ENCODE results near the gene GADD45B. TPM values are rescaled to one million over a fixed set of nuclear protein-coding genes. Genes with fewer than 3 reads are reported as not detected.
A peak's percentile ranks its signal among the peaks of the same experiment; 100 is the strongest.
"Not testable (repeated sequence)": the region's sequence is repeated elsewhere in the genome, so short reads cannot be mapped to it uniquely, and the experiment has no call there.

The GADD45B gene
- total and polyA plus RNA-seq, 8 donors, result 7.5 to 73.5 (median 14.4) TPM

GRCh38 chr19:2469102-2469914 is 6.6 kb upstream of the GADD45B start:
- ATAC-seq (peak; percentile 69), DNase-seq (no peak)
- H3K27me3 ChIP-seq, result no peaks in the 10 kb centered on the region
- H3K36me3 ChIP-seq, result no peaks in the 10 kb centered on the region
- intact Hi-C loops (cut with DNase I), result no loop called here
- no peak overlapping the region for H3K4me3 ChIP-seq
- no peak for TF ChIP-seq CTCF (IDR thresholded peaks at IDR 0.05)
- H3K9me3 ChIP-seq, result no peaks in the 10 kb centered on the region
- peaks cover 0 to 7% of the 10 kb centered on the region in 2 donors for H3K4me1 ChIP-seq
- H3K27ac ChIP-seq, result no peak overlapping the region

DNA sequence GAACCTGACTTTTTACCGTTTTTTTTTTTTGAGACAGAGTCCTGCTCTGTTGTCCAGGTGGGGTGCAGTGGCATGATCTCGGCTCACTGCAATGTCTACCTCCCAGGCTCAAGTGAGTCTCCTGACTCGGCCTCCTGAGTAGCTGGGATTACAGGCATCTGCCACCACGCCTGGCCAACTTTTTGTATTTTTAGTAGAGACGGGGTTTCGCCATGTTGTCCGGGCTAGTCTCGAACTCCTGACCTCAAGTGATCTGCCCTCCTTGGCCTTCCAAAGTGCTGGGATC is 6.1 kb upstream of the GADD45B start:
- not testable (repeated sequence) for H3K27me3 ChIP-seq, H3K9me3 ChIP-seq, H3K27ac ChIP-seq, DNase-seq, ATAC-seq, H3K4me3 ChIP-seq, H3K36me3 ChIP-seq
- peaks cover 2 to 12% of the 10 kb centered on the region in 2 donors for H3K4me1 ChIP-seq
- intact Hi-C loops (cut with DNase I), result loop anchor here in 1 of 2 donors (10.0 kb wide), 2 partner anchors 105 to 135 kb away; no protein-coding TSS in a partner anchor

DNA sequence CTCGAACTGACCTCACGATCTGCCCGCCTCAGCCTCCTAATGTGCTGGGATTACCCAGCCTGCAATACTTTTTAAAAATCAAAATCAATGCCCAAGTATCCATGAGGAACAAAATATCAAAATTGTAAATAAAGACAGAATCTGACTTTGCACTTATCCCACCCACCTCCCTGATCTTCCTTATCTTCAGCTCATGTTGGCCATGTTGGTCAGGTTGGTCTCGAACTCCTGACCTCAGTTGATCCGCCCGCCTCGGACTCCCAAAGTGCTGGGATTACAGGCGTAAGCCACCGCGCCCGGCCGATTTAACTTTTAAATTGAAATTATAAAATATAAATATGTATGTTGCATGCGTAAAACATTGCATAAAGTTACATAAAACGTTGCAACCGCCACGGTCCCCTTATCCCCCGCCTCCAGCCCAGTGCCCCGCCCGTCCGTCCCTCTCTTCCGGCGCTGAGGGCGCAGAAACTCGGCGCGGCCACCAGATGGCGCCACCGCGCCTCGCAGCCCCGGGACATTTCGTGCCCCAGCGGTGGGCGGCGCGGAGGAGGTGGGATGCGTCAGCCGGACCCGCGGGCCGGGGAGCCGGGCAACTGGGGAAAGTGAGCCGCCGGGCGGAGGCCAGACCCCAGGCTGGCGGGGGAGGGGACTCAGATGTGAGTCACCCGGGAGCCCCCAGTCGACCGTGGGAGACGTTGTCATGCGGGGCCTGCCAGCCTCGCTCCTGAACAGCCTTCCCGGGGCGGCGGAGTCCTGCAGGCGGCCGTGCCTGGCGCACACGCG is 1.5 kb upstream of the GADD45B start:
- Histone ChIP-seq H3K9me3 (no peaks in the 10 kb centered on the region), H3K36me3 (peaks cover 0 to 16% of the 10 kb centered on the region in 2 donors), H3K27me3 (no peaks in the 10 kb centered on the region), H3K4me1 (peaks cover 9 to 22% of the 10 kb centered on the region in 2 donors), H3K27ac (peak overlapping the region; percentile 87 to 90), H3K4me3 (peak overlapping the region; percentile 92 to 97)
- DNase-seq, result peak; percentile 81 to 98 (median 88)
- ATAC-seq, result peak; percentile 65
- intact Hi-C loops (cut with DNase I), result loop anchor here in 1 of 2 donors (10.0 kb wide), 2 partner anchors 100 to 130 kb away; no protein-coding TSS in a partner anchor
- TF ChIP-seq CTCF (IDR thresholded peaks at IDR 0.05), result peak; percentile 96 to 99

- H3K4me1 ChIP-seq, result peaks cover 9 to 25% of the 10 kb centered on the region in 2 donors
- peaks cover 0 to 16% of the 10 kb centered on the region in 2 donors for H3K36me3 ChIP-seq
- H3K27me3 ChIP-seq, result no peaks in the 10 kb centered on the region
- H3K4me3 ChIP-seq, result peak overlapping the region; percentile 92 to 97
- DNase-seq, result peak in 2 of 4 donors; percentile 67 to 89
- intact Hi-C loops (cut with DNase I), result loop anchor here in 1 of 2 donors (10.0 kb wide), 2 partner anchors 100 to 130 kb away; no protein-coding TSS in a partner anchor
- ATAC-seq, result peak; percentile 35
- peak overlapping the region; percentile 87 to 90 for H3K27ac ChIP-seq
- no peaks in the 10 kb centered on the region for H3K9me3 ChIP-seq
- no peak for TF ChIP-seq CTCF (IDR thresholded peaks at IDR 0.05)
Observed at GRCh38 chr19:2475018-2475701, 767 bp upstream of the GADD45B start.

DNA sequence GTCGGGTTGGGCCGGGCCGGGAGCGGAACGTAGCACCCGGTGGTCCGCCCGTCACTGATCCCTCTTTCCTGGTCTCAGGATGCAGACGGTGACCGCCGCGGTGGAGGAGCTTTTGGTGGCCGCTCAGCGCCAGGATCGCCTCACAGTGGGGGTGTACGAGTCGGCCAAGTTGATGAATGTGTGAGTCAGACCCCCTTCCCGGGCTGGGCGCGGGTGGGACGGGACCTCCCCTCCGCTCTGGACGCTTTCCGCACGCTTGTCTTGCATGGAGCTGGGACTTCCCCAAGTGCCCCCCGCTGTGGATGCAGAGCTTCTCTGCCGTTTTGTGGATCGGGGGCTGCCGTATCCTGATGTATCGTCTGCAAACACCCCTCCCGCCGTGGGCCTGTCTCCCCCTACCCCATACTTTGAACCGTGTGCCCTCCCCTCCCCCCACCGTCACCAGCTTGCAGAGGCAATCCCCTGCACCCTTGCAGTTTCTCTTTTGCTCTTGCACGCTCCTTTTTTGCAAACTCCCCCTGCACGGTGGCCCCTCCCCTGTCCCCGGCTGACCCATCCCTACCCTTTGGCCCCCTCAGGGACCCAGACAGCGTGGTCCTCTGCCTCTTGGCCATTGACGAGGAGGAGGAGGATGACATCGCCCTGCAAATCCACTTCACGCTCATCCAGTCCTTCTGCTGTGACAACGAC is 669 bp downstream of the GADD45B start:
- intact Hi-C loops (cut with DNase I), result loop anchor here in 1 of 2 donors (10.0 kb wide), 2 partner anchors 98 to 128 kb away; no protein-coding TSS in a partner anchor
- Histone ChIP-seq H3K4me3 (peak overlapping the region; percentile 92 to 97), H3K4me1 (peaks cover 9 to 25% of the 10 kb centered on the region in 2 donors), H3K36me3 (peaks cover 0 to 16% of the 10 kb centered on the region in 2 donors), H3K9me3 (no peaks in the 10 kb centered on the region), H3K27me3 (no peaks in the 10 kb centered on the region), H3K27ac (peak overlapping the region; percentile 87 to 90)
- DNase-seq (peak in 2 of 4 donors; percentile 67 to 88), ATAC-seq (peak; percentile 1)
- no peak for TF ChIP-seq CTCF (IDR thresholded peaks at IDR 0.05)

Measured in left lung (tissue), 10 donors.